Vagina (tissue), 2 donors: ENCODE measurements around the gene MGAT5.

ENCODE experiments used
- CTCF ChIP-seq, 3 experiments: fragments of 450-650 bp in 2 of 3; fragments of 200-600 bp in 1 of 3; sonication (generic) in 1 of 3; IDR thresholded peaks; one replicate each; pipeline ENCODE4 v1.5.1; 2017 to 2019; ENCODE audit warnings: antibody characterized with exemption in 3 of 3, mild to moderate bottlenecking in 2 of 3, moderate library complexity in 2 of 3
- POLR2A ChIP-seq, 2 donors: fragments of 450-650 bp; IDR thresholded peaks; one replicate each; pipeline ENCODE4 v1.6.1; 2017; ENCODE audit warnings: antibody characterized with exemption in 2 of 2, mild to moderate bottlenecking in 2 of 2, moderate library complexity in 2 of 2

- no peak for TF ChIP-seq CTCF (IDR thresholded peaks at IDR 0.05)
- TF ChIP-seq POLR2A (IDR thresholded peaks at IDR 0.05): no peak
Measured at GRCh38 chr2:134280726-134281125, 26.9 kb downstream of the MGAT5 start.
